ENCODE data around the gene PRLR.

DNA sequence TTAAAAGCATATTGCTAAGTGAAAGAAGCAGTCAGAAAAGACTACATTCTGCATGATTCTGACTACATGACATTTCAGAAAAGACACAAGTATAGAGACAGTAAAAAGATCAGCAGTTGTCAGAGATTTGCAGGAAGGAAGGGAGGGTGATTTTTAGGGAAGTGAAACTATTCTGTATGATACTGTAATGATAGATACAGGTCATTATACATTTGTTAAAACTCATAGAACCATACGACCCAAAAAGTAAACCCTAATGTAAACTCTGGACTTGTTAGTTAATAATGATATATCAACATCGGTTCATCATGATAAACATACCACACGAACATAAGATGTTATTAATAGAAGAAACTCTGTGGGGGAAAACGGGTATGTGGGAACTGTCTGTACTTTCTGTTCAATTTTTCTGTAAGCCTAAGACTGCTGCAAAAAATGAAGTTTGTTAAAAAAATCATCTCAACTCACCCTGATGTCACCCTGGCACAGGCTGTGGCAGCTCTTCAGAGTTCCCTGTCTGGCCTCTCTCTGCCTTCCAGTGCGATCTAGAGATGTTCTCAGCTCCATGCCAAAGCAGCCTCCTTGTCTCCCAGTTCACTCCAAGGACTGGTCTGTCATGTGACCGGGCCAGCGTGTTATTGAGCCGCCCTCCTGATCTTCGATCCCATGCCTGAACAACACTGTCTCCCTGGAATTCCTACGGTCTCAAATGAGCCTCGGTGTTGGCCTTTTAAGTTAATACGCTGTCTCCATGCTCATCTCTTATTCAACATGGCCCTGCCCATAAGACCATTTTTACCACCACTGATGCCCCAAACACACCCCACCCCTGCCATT lies 35.4 kb downstream of the PRLR start:
- TF ChIP-seq, protein P1, sequence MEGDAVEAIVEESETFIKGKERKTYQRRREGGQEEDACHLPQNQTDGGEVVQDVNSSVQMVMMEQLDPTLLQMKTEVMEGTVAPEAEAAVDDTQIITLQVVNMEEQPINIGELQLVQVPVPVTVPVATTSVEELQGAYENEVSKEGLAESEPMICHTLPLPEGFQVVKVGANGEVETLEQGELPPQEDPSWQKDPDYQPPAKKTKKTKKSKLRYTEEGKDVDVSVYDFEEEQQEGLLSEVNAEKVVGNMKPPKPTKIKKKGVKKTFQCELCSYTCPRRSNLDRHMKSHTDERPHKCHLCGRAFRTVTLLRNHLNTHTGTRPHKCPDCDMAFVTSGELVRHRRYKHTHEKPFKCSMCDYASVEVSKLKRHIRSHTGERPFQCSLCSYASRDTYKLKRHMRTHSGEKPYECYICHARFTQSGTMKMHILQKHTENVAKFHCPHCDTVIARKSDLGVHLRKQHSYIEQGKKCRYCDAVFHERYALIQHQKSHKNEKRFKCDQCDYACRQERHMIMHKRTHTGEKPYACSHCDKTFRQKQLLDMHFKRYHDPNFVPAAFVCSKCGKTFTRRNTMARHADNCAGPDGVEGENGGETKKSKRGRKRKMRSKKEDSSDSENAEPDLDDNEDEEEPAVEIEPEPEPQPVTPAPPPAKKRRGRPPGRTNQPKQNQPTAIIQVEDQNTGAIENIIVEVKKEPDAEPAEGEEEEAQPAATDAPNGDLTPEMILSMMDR (IDR thresholded peaks at IDR 0.05; ENCODE audit: low read depth, low read length) = no peak
- TF ChIP-seq POLR2A (IDR thresholded peaks at IDR 0.05; ENCODE audit: extremely low read depth, insufficient read length) = no peak

Data from NB4 (cell line).